Measurements from ENCODE around the gene EIF2B5. TPM values are rescaled to one million over a fixed set of nuclear protein-coding genes. Genes with fewer than 3 reads are reported as not detected.
A peak's percentile ranks its signal among the peaks of the same experiment; 100 is the strongest.

Gene EIF2B5
- total and polyA plus RNA-seq, 2 of the 13 experiments (the other 11 are each of a cell fraction or from before 2014, with no cell fraction given): 38.4 to 60.2 TPM

GRCh38 chr3:184133840-184134745 is 1.1 kb upstream of the EIF2B5 start (continued):
- peak; percentile 85; the same call in 1 of the 2 replicates for TF ChIP-seq ATF5 (CRISPR knock-in tag; IDR thresholded peaks at IDR 0.05; ENCODE audit: low read depth)
- peak; percentile 75; the same call in 1 of the 2 replicates for TF ChIP-seq PRDM10 (CRISPR knock-in tag; IDR thresholded peaks at IDR 0.05; ENCODE audit: low read depth)
- TF ChIP-seq SAFB2 (CRISPR knock-in tag; IDR thresholded peaks at IDR 0.05; ENCODE audit: borderline replicate concordance, low read depth): peak; percentile 72; the same call in 1 of the 2 replicates
- peak; percentile 69; the same call in 1 of the 2 replicates for TF ChIP-seq CREM (IDR thresholded peaks at IDR 0.05)
- no peak for TF ChIP-seq CREM (CRISPR knock-in tag; IDR thresholded peaks at IDR 0.05)
- 0 out of 2 replicates have a peak, but pooled peaks have one; percentile 26 for TF ChIP-seq AKAP8 (CRISPR knock-in tag; IDR thresholded peaks at IDR 0.05)
- peak; percentile 89; the same call in 1 of the 2 replicates for TF ChIP-seq ZNF761 (CRISPR knock-in tag; conservative IDR thresholded peaks at IDR 0.05)
- no peak for TF ChIP-seq SP140L (CRISPR knock-in tag; IDR thresholded peaks at IDR 0.05; ENCODE audit: borderline replicate concordance)
- peak; percentile 40; the same call in 1 of the 2 replicates for TF ChIP-seq ZNF451 (CRISPR knock-in tag; IDR thresholded peaks at IDR 0.05)
- peak; percentile 46; the same call in 1 of the 2 replicates for TF ChIP-seq EED (CRISPR knock-in tag; IDR thresholded peaks at IDR 0.05)
- TF ChIP-seq TFE3 (CRISPR knock-in tag; IDR thresholded peaks at IDR 0.05): peak; percentile 61; the same call in 1 of the 2 replicates
- TF ChIP-seq XBP1 (CRISPR knock-in tag; IDR thresholded peaks at IDR 0.05): no peak
- TF ChIP-seq THAP9 (CRISPR knock-in tag; IDR thresholded peaks at IDR 0.05; ENCODE audit: borderline replicate concordance): peak; percentile 88; the same call in 1 of the 2 replicates
- no peak for TF ChIP-seq CHD2 (IDR thresholded peaks at IDR 0.05; ENCODE audit: low read depth, low read length)
- peak; percentile 72; the same call in 1 of the 2 replicates for TF ChIP-seq CCDC6 (CRISPR knock-in tag; IDR thresholded peaks at IDR 0.05)
- peak; percentile 18; the same call in 1 of the 2 replicates for TF ChIP-seq ZNF224 (CRISPR knock-in tag; IDR thresholded peaks at IDR 0.05)
- TF ChIP-seq ZNF776 (CRISPR knock-in tag; IDR thresholded peaks at IDR 0.05): peak; percentile 73
- TF ChIP-seq RAD21 (CRISPR knock-in tag; IDR thresholded peaks at IDR 0.05): no peak
- TF ChIP-seq ELF1 (CRISPR knock-in tag; IDR thresholded peaks at IDR 0.05): peak; percentile 87
- peak; percentile 41; the same call in 1 of the 2 replicates for TF ChIP-seq SUZ12 (IDR thresholded peaks at IDR 0.05; ENCODE audit: low read depth, low read length)
- peak; percentile 81 for TF ChIP-seq GATAD1 (CRISPR knock-in tag; IDR thresholded peaks at IDR 0.05)
